ENCODE data around the gene AIFM3.

AIFM3 gene

GRCh38 chr22:21029486-21030025, 62.5 kb downstream of the AIFM3 start:
- no peak for DNase-seq

- DNase-seq = no peak
These were observed 63.0 kb downstream of the AIFM3 start for GRCh38 chr22:21030032-21030431.
